ENCODE results near the gene SLC5A2.
"Not testable (repeated sequence)": the region's sequence is repeated elsewhere in the genome, so short reads cannot be mapped to it uniquely, and the experiment has no call there.

Gene SLC5A2

GRCh38 chr16:31483081-31483480, at the start of gene SLC5A2:
Gene SLC5A2 (plus strand): TSS chr16:31483123. CDS start chr16:31483137, 14 bp downstream.
- no peak for TF ChIP-seq CTCF (IDR thresholded peaks at IDR 0.05; ENCODE audit: borderline replicate concordance, control extremely low read depth, extremely low read depth, insufficient read depth, missing control alignments)
- in situ Hi-C loops (cut with MboI; ENCODE audit: low sequenced_read_pairs, unreplicated experiment): no loop called here
- no peak for DNase-seq (ENCODE audit: low spot score)

GRCh38 chr16:31435341-31436220, 47.3 kb upstream of the SLC5A2 start:
- in situ Hi-C loops (cut with MboI; ENCODE audit: low sequenced_read_pairs, unreplicated experiment): loop anchor here (25.0 kb wide), 1 partner anchor 448 kb away; the partner anchor contains the start of gene HSD3B7
- no peak for DNase-seq (ENCODE audit: low spot score)
- no peak for TF ChIP-seq CTCF (IDR thresholded peaks at IDR 0.05; ENCODE audit: borderline replicate concordance, control extremely low read depth, extremely low read depth, insufficient read depth, missing control alignments)

- no peak for DNase-seq (ENCODE audit: low spot score)
- TF ChIP-seq CTCF (IDR thresholded peaks at IDR 0.05; ENCODE audit: borderline replicate concordance, control extremely low read depth, extremely low read depth, insufficient read depth, missing control alignments): no peak
- in situ Hi-C loops (cut with MboI; ENCODE audit: low sequenced_read_pairs, unreplicated experiment): loop anchor here (25.0 kb wide), 1 partner anchor 449 kb away; the partner anchor contains the start of gene HSD3B7
These were observed 46.5 kb upstream of the SLC5A2 start for GRCh38 chr16:31436221-31437045.

- in situ Hi-C loops (cut with MboI; ENCODE audit: low sequenced_read_pairs, unreplicated experiment): loop anchor here (25.0 kb wide), 1 partner anchor 451 kb away; the partner anchor contains the start of gene HSD3B7
- no peak for DNase-seq (ENCODE audit: low spot score)
- TF ChIP-seq CTCF (IDR thresholded peaks at IDR 0.05; ENCODE audit: borderline replicate concordance, control extremely low read depth, extremely low read depth, insufficient read depth, missing control alignments): no peak
These were observed 44.5 kb upstream of the SLC5A2 start for GRCh38 chr16:31438414-31438813.

GRCh38 chr16:31439023-31439422, 43.9 kb upstream of the SLC5A2 start:
- in situ Hi-C loops (cut with MboI; ENCODE audit: low sequenced_read_pairs, unreplicated experiment): loop anchor here (25.0 kb wide), 1 partner anchor 452 kb away; the partner anchor contains the start of gene HSD3B7
- DNase-seq (ENCODE audit: low spot score): not testable (repeated sequence)

GRCh38 chr16:31439519-31439918, 43.4 kb upstream of the SLC5A2 start:
- in situ Hi-C loops (cut with MboI; ENCODE audit: low sequenced_read_pairs, unreplicated experiment): loop anchor here (25.0 kb wide), 1 partner anchor 452 kb away; the partner anchor contains the start of gene HSD3B7
- no peak for DNase-seq (ENCODE audit: low spot score)
- no peak for TF ChIP-seq CTCF (IDR thresholded peaks at IDR 0.05; ENCODE audit: borderline replicate concordance, control extremely low read depth, extremely low read depth, insufficient read depth, missing control alignments)

Data from GM13976 (cell line).